GM20000 (cell line): Measurements from ENCODE around the gene CMYA5.

Source experiments
- DNase-seq: peaks from one replicate; pipeline ENCODE4 v3.0.0; 2012; ENCODE audit warnings: low spot score
- CTCF ChIP-seq: IDR thresholded peaks from 2 replicates; pipeline ENCODE4 v1.5.1; 2012; ENCODE audit warnings: mild to moderate bottlenecking, control low read depth; ENCODE audit errors: extremely low read depth, missing control alignments

The CMYA5 gene

GRCh38 chr5:79800979-79801827, 111.6 kb downstream of the CMYA5 start:
- no peak for DNase-seq

GRCh38 chr5:79802406-79802805, 112.8 kb downstream of the CMYA5 start:
- TF ChIP-seq CTCF: no peak
- DNase-seq: no peak

More at GRCh38 chr5:79800979-79801827, 111.6 kb downstream of the CMYA5 start:
- no peak for TF ChIP-seq CTCF

GRCh38 chr5:79803007-79803406, 113.4 kb downstream of the CMYA5 start:
- TF ChIP-seq CTCF: no peak
- DNase-seq: no peak

GRCh38 chr5:79806741-79807140, 117.1 kb downstream of the CMYA5 start:
- no peak for DNase-seq
- TF ChIP-seq CTCF: no peak

- no peak for DNase-seq
- no peak for TF ChIP-seq CTCF
Observed at GRCh38 chr5:79809743-79810142, 120.1 kb downstream of the CMYA5 start.

GRCh38 chr5:79811081-79811480, 121.4 kb downstream of the CMYA5 start:
- no peak for TF ChIP-seq CTCF

GRCh38 chr5:79811904-79812303, 122.3 kb downstream of the CMYA5 start:
- TF ChIP-seq CTCF: no peak
- no peak for DNase-seq

More at GRCh38 chr5:79811081-79811480, 121.4 kb downstream of the CMYA5 start:
- no peak for DNase-seq
